HG02884 (cell line): ENCODE measurements around the gene PCDH12.
"Not testable (repeated sequence)": the region's sequence is repeated elsewhere in the genome, so short reads cannot be mapped to it uniquely, and the experiment has no call there.

ENCODE experiments used
- ATAC-seq: cut with Tn5 transposase; IDR thresholded peaks from one replicate; pipeline ENCODE4 v1.9.1; 2021; ENCODE audit warnings: mild to moderate bottlenecking, moderate library complexity; ENCODE audit not compliant: unreplicated experiment

The PCDH12 gene

GRCh38 chr5:141941307-141941706 is 16.7 kb downstream of the PCDH12 start:
- ATAC-seq, result no peak

- no peak for ATAC-seq
These were observed 17.2 kb downstream of the PCDH12 start for GRCh38 chr5:141940695-141941271.

- no peak for ATAC-seq
These were observed 22.5 kb downstream of the PCDH12 start for GRCh38 chr5:141935538-141935937.

- no peak for ATAC-seq
These were observed 23.7 kb downstream of the PCDH12 start for GRCh38 chr5:141934099-141934844.

- no peak for ATAC-seq
These were observed 24.9 kb downstream of the PCDH12 start for GRCh38 chr5:141933151-141933550.

GRCh38 chr5:141931694-141932093 is 26.3 kb downstream of the PCDH12 start:
- no peak for ATAC-seq

GRCh38 chr5:141929398-141930058 is 28.5 kb downstream of the PCDH12 start:
- no peak for ATAC-seq

GRCh38 chr5:141928051-141928450 is 30.0 kb downstream of the PCDH12 start:
- no peak for ATAC-seq

GRCh38 chr5:141926434-141926833 is 31.6 kb downstream of the PCDH12 start:
- no peak for ATAC-seq

- peak; percentile 95 for ATAC-seq
These were observed 34.3 kb downstream of the PCDH12 start, which contains the start of gene DELE1 for GRCh38 chr5:141923448-141924313. Gene DELE1, plus strand, starts transcription at chr5:141923871. Its CDS starts 71 bp downstream, at chr5:141923942.

- ATAC-seq, result not testable (repeated sequence)
These were observed 35.1 kb downstream of the PCDH12 start for GRCh38 chr5:141922827-141923447.

- ATAC-seq, result no peak
These were observed 37.2 kb downstream of the PCDH12 start for GRCh38 chr5:141920771-141921170.

- ATAC-seq, result no peak
These were observed 38.5 kb downstream of the PCDH12 start for GRCh38 chr5:141919218-141920119.

GRCh38 chr5:141917760-141918159 is 40.2 kb downstream of the PCDH12 start:
- ATAC-seq, result no peak

GRCh38 chr5:141916522-141916921 is 41.5 kb downstream of the PCDH12 start:
- peak; percentile 38 for ATAC-seq

GRCh38 chr5:141915881-141916336 is 42.1 kb downstream of the PCDH12 start:
- no peak for ATAC-seq

GRCh38 chr5:141914797-141915196 is 43.2 kb downstream of the PCDH12 start:
- no peak for ATAC-seq

- peak; percentile 48 for ATAC-seq
These were observed 43.7 kb downstream of the PCDH12 start for GRCh38 chr5:141914199-141914743.

- no peak for ATAC-seq
These were observed 44.3 kb downstream of the PCDH12 start for GRCh38 chr5:141913560-141914198.
